Activated naive CD4-positive, alpha-beta T cell treated with anti-CD3 and anti-CD28 coated beads, Interleukin-2, amount 50 U/mL, for 72 hours (primary cell): Measurements from ENCODE around the gene CAPN11. TPM values are rescaled to one million over a fixed set of nuclear protein-coding genes. Genes with fewer than 3 reads are reported as not detected.

ENCODE experiments used
- ATAC-seq, 2 donors: fragments of 150-1000 bp; cut with Tn5 transposase; 2 replicates each; pipeline ENCODE4 v1.10.0; 2021; ENCODE audit warnings: mild to moderate bottlenecking in 2 of 2, moderate library complexity in 2 of 2
- DNase-seq, 2 donors: peaks; one replicate each; pipeline ENCODE4 v3.0.0; 2021 to 2022; ENCODE audit warnings: low spot score in 2 of 2
- H3K27ac Mint-ChIP-seq, 2 donors: one replicate each; pipeline ENCODE4 v1.8.0; 2022; ENCODE audit warnings: mild to moderate bottlenecking in 2 of 2, mixed read lengths in 2 of 2
- H3K36me3 Mint-ChIP-seq, 2 donors: one replicate each; pipeline ENCODE4 v1.8.0; 2022; ENCODE audit warnings: mixed read lengths in 2 of 2
- H3K9me3 Mint-ChIP-seq, 2 donors: one replicate each; pipeline ENCODE4 v1.8.0; 2022; ENCODE audit warnings: mixed read lengths in 2 of 2
- total RNA-seq, 2 donors: library from RNA; stranded (reverse); gene quantifications; one replicate each; pipeline ENCODE4 v1.2.3, GENCODE V29; 2022

CAPN11 gene
- total RNA-seq, 2 donors from 2014 or later, result 0.23 to 0.32 TPM

DNA sequence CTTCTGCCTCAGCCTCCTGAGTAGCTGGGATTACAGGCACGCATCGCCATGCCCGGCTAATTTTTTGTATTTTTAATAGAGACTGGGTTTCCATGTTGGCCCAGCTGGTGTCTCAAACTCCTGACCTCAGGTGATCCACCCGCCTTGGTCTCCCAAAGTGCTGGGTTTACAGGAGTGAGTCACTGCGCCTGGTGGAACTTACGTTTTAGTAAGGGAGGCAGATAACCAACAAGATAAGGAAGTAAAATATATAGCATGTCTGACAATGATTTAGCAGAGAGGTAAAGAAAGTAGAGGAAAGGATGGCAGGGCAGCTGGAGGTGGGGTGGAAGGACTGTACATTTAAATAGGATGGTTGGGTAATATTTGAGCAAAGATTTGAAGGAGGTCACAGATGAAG, 45.3 kb downstream of the CAPN11 start:
- Mint-ChIP-seq H3K27ac (no peak overlapping the region), H3K36me3 (no peaks in the 10 kb centered on the region), H3K9me3 (no peaks in the 10 kb centered on the region)
- no peak for DNase-seq
- ATAC-seq, result no peak

DNA sequence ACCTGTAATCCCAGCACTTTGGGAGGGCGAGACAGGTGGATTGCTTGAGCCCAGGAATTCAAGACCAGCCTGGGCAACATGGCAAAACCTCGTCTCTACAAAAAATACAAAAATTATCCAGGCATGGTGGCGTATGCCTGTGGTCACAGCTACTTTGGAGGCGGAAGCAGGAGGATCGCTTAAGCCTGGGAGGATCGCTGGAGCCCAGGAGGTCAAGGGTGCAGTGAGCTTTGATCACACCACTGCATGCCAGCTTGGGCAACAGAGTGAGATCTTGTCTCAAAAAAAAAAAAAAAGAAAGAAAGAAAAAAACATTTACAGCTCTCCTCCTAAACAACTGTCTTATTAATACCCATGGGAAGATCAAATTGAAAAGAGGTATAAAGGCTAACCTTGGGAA, 49.3 kb downstream of the CAPN11 start:
- ATAC-seq (no peak), DNase-seq (no peak)
- Mint-ChIP-seq H3K27ac (no peak overlapping the region), H3K36me3 (no peaks in the 10 kb centered on the region), H3K9me3 (no peaks in the 10 kb centered on the region)

DNA sequence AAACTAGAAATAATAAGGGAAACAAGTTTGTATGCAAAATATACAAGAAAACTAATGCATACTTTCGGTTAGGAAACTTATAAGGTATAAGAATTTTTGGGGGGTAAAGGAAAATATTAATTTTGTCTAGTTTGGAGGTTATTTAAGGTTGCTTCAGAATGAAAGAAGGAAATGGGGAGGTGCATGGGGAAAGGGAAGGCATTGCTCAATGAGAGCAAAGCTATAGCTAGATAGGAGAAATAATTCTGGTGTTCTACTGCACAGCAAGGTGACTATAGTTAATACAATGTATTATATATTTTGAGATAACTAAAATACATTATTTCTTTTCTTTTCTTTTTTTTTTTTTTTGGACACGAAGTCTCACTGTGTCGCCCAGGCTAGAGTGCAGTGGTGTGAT, 52.7 kb downstream of the CAPN11 start:
- H3K36me3 Mint-ChIP-seq, result no peaks in the 10 kb centered on the region
- H3K9me3 Mint-ChIP-seq, result no peaks in the 10 kb centered on the region
- DNase-seq (no peak), ATAC-seq (no peak)
- H3K27ac Mint-ChIP-seq, result no peak overlapping the region

DNA sequence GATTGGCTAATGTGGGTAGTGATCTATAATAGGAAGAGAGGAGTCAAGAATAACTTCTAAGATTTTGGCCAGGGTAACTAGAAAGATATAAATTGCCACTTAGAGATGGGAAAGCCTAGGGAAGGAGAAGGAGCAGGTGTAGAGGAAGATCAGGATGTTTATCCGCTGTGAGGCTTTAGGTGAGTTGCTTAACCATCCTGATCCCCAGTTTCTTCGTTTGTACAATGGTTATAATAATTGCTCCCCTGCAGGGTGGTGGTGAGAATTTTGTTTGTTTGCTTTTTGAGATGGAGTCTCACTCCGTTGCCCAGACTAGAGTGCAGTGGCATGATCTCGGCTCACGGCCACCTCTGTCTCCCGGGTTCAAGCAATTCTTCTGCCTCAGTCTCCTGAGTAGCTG, 55.7 kb downstream of the CAPN11 start:
- ATAC-seq, result no peak
- no peak overlapping the region for H3K27ac Mint-ChIP-seq
- H3K9me3 Mint-ChIP-seq, result no peaks in the 10 kb centered on the region
- no peak for DNase-seq
- no peaks in the 10 kb centered on the region for H3K36me3 Mint-ChIP-seq

DNA sequence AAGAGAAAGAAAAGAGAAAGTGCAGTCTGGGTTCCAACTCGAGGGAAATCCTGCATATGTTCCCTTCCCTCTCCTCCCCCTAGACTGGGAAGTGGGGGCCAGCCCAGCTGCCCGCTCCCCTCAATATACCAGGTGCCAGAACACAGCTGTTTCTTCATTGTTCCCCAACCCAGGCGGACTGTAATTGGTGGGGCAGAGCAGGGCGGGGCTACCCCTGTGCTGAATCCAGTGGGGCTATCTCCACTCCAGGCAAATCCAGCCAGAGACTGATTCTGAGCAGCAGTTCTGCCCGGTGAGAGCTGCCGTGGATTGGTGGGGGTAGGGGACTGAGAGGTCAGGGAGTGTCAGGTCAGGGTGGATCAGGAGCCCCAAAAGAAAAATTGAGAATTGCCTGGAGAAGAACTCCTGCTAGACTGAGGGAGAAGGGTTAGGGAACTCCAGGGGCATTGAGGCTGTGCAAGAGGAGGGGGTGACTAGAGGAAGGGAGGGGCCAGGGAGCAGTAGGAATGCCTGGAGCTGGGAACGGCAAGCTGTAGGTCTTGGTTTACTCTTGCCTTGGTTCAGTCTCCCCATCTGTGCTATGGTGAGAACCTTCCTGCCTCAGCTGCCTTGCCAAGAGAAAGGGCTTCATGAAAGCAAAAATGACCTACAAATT, 58.2 kb downstream of the CAPN11 start, which contains the start of gene MYMX:
TSS of gene MYMX (plus strand) at position 250 of the 655 bp plus-strand sequence. CDS start 546 bp downstream, outside the sequence.
- Mint-ChIP-seq H3K27ac (no peak within 1 kb of the TSS), H3K36me3 (no peaks in the 10 kb centered on the region), H3K9me3 (no peaks in the 10 kb centered on the region)
- DNase-seq (no peak), ATAC-seq (no peak)

DNA sequence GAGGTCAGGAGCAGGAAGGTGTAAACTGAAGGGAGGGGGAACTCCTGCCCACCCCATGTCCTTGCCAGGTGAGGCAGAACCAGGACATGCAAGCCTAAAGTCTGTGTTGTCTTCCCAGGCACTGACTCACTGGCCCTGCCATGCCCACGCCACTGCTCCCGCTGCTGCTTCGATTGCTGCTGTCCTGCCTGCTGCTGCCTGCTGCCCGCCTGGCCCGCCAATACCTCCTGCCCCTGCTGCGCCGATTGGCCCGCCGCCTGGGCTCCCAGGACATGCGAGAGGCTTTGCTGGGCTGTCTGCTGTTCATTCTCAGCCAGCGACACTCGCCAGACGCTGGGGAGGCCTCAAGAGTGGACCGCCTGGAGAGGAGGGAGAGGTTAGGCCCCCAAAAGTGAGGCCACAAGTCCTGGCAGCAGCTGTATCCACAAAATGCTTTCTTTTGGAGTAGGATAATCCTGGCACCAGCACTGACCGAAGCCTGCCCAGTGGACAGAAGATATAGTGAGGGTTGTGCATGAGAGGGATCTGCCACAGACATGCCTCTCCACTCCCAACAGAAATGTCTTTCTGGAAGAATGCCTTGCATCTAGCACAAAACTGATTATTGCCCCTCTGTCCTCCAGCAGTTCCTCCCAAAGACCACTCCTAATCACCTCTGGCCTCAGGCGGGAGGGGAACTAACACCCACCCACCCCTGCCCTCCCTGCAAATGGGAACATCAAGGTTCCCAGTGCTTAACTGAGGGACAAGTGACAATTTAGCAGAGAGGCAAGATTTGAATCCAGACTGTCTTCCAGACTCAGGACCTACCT, 58.9 kb downstream of the CAPN11 start:
- no peak overlapping the region for H3K27ac Mint-ChIP-seq
- H3K36me3 Mint-ChIP-seq, result no peaks in the 10 kb centered on the region
- ATAC-seq (no peak), DNase-seq (no peak)
- H3K9me3 Mint-ChIP-seq, result no peaks in the 10 kb centered on the region

DNA sequence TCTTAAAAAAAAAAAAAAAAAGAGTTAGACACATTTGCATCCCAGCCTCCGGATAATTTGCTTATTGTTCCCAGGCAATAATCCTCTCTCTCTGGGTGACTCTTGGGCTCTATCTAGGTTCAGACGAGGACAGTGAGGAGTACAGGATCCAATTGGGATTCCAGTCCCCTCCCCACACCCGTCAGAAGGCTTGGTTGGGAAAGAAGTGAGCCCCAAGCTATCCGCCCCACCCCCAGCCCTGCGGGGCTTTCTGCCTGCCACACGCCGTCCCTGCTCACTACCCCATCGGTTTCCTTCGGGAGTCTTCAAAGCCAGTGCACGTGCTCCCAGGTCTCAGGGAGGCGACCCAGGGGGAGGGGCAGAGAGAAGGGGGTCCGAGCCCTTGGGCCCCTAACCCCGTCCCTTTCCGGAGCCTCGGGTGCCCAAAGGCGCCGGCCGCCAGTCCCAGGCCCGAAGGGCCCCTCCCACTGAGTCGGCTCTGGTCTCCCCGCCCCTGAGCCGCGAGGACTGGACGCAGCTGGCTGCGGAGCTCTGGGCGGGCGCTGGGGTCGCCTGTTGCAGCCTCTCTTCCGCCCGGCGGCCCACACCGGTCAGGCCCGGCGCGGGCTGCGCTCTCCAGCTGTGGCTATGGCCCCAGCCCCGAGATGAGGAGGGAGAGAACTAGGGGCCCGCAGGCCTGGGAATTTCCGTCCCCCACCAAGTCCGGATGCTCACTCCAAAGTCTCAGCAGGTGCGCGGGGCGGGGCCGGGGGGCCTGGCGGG, 60.6 kb downstream of the CAPN11 start:
- DNase-seq (peak in 1 of 2 donors; percentile 40), ATAC-seq (peak; percentile 11 to 34)
- no peak overlapping the region for H3K27ac Mint-ChIP-seq

DNA sequence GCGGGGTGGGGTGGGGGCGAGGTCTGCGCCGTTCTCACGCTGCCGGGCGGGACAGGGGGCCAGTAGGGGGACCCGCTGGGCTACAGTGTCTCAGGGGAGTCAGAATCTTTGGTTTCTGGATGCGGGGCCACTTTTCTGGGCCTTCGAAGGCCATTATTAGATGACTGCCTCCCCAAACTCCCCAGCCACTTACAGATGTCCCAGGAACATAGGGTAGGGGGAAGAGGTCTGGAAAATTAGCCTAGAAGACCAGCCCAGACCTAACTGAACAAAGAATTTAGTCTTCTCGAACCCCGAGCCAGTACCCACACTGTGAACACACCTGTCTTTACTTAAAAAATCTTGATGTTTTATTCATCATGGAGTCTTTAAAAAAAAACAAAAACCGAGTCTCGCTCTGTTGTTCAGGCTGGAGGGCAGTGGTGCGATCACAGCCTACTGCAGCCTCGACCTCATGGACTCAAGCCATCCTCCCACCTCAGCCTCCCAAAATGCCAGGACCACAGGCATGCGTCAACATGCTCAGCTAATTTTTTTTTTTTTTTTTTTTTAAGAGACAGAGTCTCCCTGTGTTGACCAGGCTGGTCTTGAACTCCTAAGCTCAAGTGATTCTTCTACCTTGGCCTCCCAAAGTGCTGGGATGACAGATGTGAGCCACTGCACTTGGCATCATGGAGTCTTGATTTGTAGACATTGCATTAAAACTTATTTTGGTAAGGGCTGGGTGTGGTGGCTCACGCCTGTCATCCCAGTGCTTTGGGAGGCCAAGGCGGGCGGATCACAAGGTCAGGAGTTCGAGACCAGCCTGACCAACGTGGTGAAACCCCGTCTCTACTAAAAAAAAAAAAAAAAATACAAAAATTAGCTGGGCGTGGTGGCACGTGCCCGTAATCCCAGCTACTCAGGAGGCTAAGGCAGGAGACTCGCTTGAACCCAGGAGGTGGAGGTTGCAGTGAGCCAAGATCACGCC, 61.5 kb downstream of the CAPN11 start:
- Mint-ChIP-seq H3K27ac (no peak overlapping the region), H3K36me3 (peaks cover 0 to 11% of the 10 kb centered on the region in 2 donors), H3K9me3 (no peaks in the 10 kb centered on the region)
- ATAC-seq (no peak), DNase-seq (no peak)

More for the DNA sequence above, 60.6 kb downstream of the CAPN11 start:
- peaks cover 0 to 3% of the 10 kb centered on the region in 2 donors for H3K36me3 Mint-ChIP-seq
- no peaks in the 10 kb centered on the region for H3K9me3 Mint-ChIP-seq

DNA sequence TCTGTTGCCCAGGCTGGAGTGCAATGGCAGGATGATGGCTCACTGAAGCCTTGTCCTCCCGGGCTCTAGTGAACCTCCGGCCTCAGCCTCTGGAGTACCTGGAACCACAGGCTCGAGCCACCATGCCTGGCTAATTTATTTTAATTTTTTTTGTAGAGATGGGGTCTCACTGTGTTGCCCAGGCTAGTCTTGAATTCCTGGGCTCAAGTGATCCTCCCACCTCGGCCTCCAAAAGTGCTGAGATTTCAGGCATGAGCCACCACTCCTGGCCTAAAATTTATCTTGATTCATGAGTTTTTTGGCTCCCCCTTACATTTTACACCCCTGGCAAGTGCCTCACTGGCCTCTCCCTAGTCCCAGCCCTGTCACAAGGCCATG, 62.3 kb downstream of the CAPN11 start:
- H3K36me3 Mint-ChIP-seq, result peaks cover 0 to 11% of the 10 kb centered on the region in 2 donors
- DNase-seq (no peak), ATAC-seq (no peak)
- no peaks in the 10 kb centered on the region for H3K9me3 Mint-ChIP-seq
- peak overlapping the region in 1 of 2 donors; percentile 19 for H3K27ac Mint-ChIP-seq

DNA sequence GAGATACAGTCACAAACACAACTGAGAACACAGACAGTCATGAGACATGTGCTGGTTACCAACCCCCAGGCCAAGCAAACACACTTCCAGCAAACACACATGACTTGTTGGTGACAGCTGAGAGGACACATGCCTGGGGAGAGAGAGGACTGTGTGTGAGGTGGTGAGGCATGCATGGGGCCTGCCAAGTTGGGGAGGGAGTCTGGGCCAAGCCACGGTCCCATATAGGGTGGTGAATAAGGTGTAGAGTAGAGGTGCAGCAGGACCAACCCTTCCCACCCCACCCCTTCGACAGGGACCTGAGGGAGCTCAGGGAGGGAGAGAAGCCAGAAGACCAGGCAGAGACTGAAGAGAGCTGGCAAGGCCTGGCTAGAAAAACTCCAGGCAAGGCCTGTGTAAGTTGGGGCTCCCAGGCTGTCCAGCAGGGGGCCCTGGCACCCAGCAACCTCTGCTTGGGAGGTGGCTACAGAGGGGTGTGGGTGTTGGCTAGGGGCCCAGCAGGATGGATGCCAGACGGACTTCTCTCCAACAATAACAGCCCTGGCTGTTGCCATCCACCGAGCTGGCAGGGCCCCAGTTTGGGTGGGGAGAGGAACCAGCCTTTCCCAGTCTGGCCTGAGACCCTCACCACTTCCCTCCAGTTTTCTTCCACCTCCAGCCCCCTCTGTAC, 62.8 kb downstream of the CAPN11 start:
- no peaks in the 10 kb centered on the region for H3K9me3 Mint-ChIP-seq
- peak overlapping the region in 1 of 2 donors; percentile 19 for H3K27ac Mint-ChIP-seq

DNA sequence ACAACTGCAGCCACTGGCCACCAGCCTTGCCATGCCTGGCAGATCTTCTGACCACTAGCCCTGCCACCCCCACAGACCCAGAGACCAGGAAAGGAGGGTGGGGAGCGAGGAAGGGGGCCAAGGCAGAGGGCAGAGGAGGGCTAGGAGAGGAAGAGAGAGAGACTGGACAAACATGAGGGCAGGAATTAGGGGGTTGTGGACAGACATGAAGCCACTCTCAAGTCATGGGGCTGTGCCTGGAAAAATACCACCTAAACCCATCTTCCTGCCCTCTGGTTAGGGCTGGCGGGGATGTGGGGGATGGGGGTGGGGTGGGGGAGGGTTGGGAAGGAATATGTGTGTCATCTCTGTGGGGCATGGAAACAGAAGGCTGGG, 63.3 kb downstream of the CAPN11 start:
- ATAC-seq, result no peak
- Mint-ChIP-seq H3K27ac (no peak overlapping the region), H3K9me3 (no peaks in the 10 kb centered on the region), H3K36me3 (peaks cover 0 to 11% of the 10 kb centered on the region in 2 donors)
- DNase-seq, result no peak

More for the DNA sequence above, 62.8 kb downstream of the CAPN11 start:
- DNase-seq (peak; percentile 71 to 79), ATAC-seq (peak; percentile 62 to 70)
- H3K36me3 Mint-ChIP-seq, result peaks cover 0 to 11% of the 10 kb centered on the region in 2 donors

DNA sequence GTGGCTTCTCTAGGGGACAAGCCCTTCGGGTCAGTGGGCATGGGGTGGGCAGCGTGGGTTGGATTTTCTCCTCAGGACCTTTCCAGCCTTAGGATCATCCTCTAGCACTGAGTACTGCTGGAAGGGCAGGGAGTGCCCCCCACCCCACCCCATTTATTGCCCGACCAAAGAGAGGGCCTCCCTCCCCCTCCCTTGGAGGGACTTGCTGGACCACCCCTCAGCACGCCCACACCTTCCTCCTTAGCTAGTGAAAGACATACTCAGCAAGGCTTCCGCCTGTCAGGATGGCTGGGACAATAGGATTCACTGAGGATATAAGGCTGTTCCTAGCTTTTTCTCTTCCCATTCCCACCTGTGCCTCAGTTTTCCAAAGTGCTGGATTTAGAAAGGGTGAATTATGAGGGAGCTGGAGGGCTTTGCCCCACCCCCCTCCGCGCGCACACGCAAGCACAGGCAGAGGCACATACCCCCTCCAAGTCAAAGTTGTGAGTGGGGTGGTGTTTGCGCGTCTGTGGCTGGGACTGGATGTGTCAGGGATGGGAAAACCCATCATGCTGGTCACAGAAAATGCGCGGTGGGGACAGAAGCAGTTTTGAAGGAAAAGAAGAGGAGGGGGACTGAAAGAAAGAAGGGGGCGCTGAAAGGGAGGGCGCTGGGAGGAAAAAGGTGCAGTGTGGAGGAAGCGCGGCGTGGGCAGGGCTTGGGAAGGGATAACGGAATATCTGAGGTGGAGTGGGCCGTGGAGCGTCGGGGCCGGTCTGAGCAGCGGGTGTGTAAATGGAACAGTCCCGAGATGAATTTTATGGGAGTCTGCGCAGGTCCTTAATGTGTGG, 64.1 kb downstream of the CAPN11 start:
- peak overlapping the region; percentile 81 to 86 for H3K27ac Mint-ChIP-seq
- DNase-seq, result no peak
- ATAC-seq, result no peak

DNA sequence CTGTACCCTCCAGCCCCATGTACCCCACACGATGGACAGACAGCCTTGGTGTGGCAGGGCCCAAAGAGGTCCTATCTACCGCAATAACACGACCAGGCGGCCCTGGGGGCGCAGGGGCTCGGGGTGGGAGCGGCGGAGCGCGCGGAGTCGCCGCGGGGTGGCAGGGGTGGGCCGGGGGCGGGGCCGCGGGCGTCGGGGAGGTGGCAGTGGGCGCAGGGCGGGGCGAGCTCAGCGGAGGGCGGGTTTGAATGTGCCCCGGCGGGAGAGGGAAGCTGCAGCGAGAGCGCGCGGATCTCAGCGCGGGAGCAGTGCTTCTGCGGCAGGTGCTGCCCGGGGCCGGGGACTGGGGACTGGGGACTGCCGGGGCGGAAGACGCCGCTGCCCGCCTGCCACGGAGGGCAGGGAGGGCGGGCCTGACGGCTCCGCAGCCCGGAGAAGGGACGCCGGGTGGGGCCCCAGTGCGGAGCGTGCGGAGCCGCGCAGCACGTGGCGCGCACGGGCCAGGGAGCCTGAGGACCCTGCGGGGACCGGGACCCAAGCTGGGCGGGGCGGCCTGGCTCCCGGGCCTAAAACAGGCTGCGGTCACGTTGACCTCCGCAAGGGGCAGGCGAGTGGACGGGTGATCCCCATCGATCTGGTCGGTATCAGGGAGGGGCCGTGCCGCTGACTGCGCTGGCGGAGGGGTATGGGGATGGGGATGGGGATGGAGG, 64.9 kb downstream of the CAPN11 start, which contains the start of gene SLC29A1:
TSS of gene SLC29A1 (plus strand) at position 277 of the 710 bp plus-strand sequence. CDS start 3,719 bp downstream, outside the sequence.
- no peaks in the 10 kb centered on the region for H3K9me3 Mint-ChIP-seq
- peak within 1 kb of the TSS; percentile 81 to 86 for H3K27ac Mint-ChIP-seq
- peak; percentile 74 to 80 for ATAC-seq
- H3K36me3 Mint-ChIP-seq, result peaks cover 0 to 11% of the 10 kb centered on the region in 2 donors
- peak; percentile 80 to 85 for DNase-seq

More for the DNA sequence above, 64.1 kb downstream of the CAPN11 start:
- no peaks in the 10 kb centered on the region for H3K9me3 Mint-ChIP-seq
- peaks cover 0 to 11% of the 10 kb centered on the region in 2 donors for H3K36me3 Mint-ChIP-seq
